Measurements from ENCODE around the gene LMX1A.

The LMX1A gene

GRCh38 chr1:165173409-165173808 lies 183.1 kb downstream of the LMX1A start:
- TF ChIP-seq CTCF (IDR thresholded peaks at IDR 0.05; ENCODE audit: insufficient read depth, low read length, missing control alignments), result no peak
- ChIA-PET POLR2A (no interaction called here), CTCF (no interaction called here)
- DNase-seq (ENCODE audit: low read depth, low spot score), result no peak
- H3K4me3 ChIP-seq (ENCODE audit: low read depth, low read length), result no peak overlapping the region

- ChIA-PET CTCF (no interaction called here), POLR2A (no interaction called here)
- no peak for TF ChIP-seq CTCF (IDR thresholded peaks at IDR 0.05; ENCODE audit: insufficient read depth, low read length, missing control alignments)
- no peak overlapping the region for H3K4me3 ChIP-seq (ENCODE audit: low read depth, low read length)
- DNase-seq (ENCODE audit: low read depth, low spot score), result no peak
Measured at GRCh38 chr1:165172666-165173065, 183.8 kb downstream of the LMX1A start.

- ChIA-PET POLR2A (no interaction called here), CTCF (no interaction called here)
- no peak overlapping the region for H3K4me3 ChIP-seq (ENCODE audit: low read depth, low read length)
- no peak for TF ChIP-seq CTCF (IDR thresholded peaks at IDR 0.05; ENCODE audit: insufficient read depth, low read length, missing control alignments)
- DNase-seq (ENCODE audit: low read depth, low spot score), result no peak
Measured at GRCh38 chr1:165169729-165170128, 186.8 kb downstream of the LMX1A start.

GRCh38 chr1:165169028-165169427 lies 187.5 kb downstream of the LMX1A start:
- DNase-seq (ENCODE audit: low read depth, low spot score), result no peak
- CTCF ChIA-PET, result no interaction called here
- H3K4me3 ChIP-seq (ENCODE audit: low read depth, low read length), result no peak overlapping the region
- POLR2A ChIA-PET, result no interaction called here
- no peak for TF ChIP-seq CTCF (IDR thresholded peaks at IDR 0.05; ENCODE audit: insufficient read depth, low read length, missing control alignments)

- TF ChIP-seq CTCF (IDR thresholded peaks at IDR 0.05; ENCODE audit: insufficient read depth, low read length, missing control alignments), result no peak
- no peak overlapping the region for H3K4me3 ChIP-seq (ENCODE audit: low read depth, low read length)
- no peak for DNase-seq (ENCODE audit: low read depth, low spot score)
- CTCF ChIA-PET, result no interaction called here
- POLR2A ChIA-PET, result no interaction called here
Measured at GRCh38 chr1:165168467-165168866, 188.0 kb downstream of the LMX1A start.

- TF ChIP-seq CTCF (IDR thresholded peaks at IDR 0.05; ENCODE audit: insufficient read depth, low read length, missing control alignments), result no peak
- DNase-seq (ENCODE audit: low read depth, low spot score), result no peak
- CTCF ChIA-PET, result interaction anchor here (0.8 to 1.1 kb wide), 2 partner anchors 18 to 34 kb away, joined by 3 read pairs; no protein-coding TSS in a partner anchor
- POLR2A ChIA-PET, result no interaction called here
- no peak overlapping the region for H3K4me3 ChIP-seq (ENCODE audit: low read depth, low read length)
Measured at GRCh38 chr1:165162671-165163241, 193.8 kb downstream of the LMX1A start.
